Measurements from ENCODE around the gene HLX. TPM values are rescaled to one million over a fixed set of nuclear protein-coding genes. Genes with fewer than 3 reads are reported as not detected.

The HLX gene
- polyA plus RNA-seq, 1 of the 3 experiments (the other 2 are of a cell fraction): 21.4 TPM

GRCh38 chr1:220872296-220872695 lies 6.9 kb upstream of the HLX start:
- no peaks in the 10 kb centered on the region for H4K20me1 ChIP-seq (ENCODE audit: insufficient read depth)
- ChIA-PET POLR2A (no interaction called here), CTCF (interaction anchor here (0.7 to 2.5 kb wide), 4 partner anchors 29 to 559 kb away, joined by 3 to 10 read pairs (median 4); no protein-coding TSS in a partner anchor)
- H3K27ac ChIP-seq (ENCODE audit: low read depth in 2 of 2, low read length in 1 of 2): no peak overlapping the region
- no peak overlapping the region for H3K9ac ChIP-seq
- H3K4me1 ChIP-seq (ENCODE audit: control insufficient read depth in 1 of 2, insufficient read depth in 2 of 2, low read depth in 1 of 2, low read length in 1 of 2): peaks cover 0 to 4% of the 10 kb centered on the region in 2 experiments; a peak in 1 of 4 replicates
- H3K9me2 ChIP-seq: no peaks in the 10 kb centered on the region
- no peak overlapping the region for H2AFZ ChIP-seq (ENCODE audit: low read depth)
- no peak overlapping the region for H3K4me3 ChIP-seq (ENCODE audit: low read depth in 2 of 2, low read length in 1 of 2)
- H3K4me2 ChIP-seq: no peak overlapping the region
- no peaks in the 10 kb centered on the region for H3K36me3 ChIP-seq (replicated peaks in 1 of 2; ENCODE audit: control insufficient read depth in 1 of 2, insufficient read depth in 2 of 2, low read length in 1 of 2)
- H3K27me3 ChIP-seq (ENCODE audit: insufficient read depth): no peaks in the 10 kb centered on the region
- TF ChIP-seq RFX5 (IDR thresholded peaks at IDR 0.05; ENCODE audit: low read length) (no peak), TCF12 (IDR thresholded peaks at IDR 0.05) (no peak), USF2 (IDR thresholded peaks at IDR 0.05; ENCODE audit: borderline replicate concordance, low read depth, low read length) (no peak), CHD2 (IDR thresholded peaks at IDR 0.05; ENCODE audit: low read length, partially characterized antibody) (no peak), EZH2phosphoT487 (IDR thresholded peaks at IDR 0.05; ENCODE audit: borderline replicate concordance, low read depth) (no peak), NFIC (IDR thresholded peaks at IDR 0.05; ENCODE audit: borderline replicate concordance) (no peak), SIN3A (IDR thresholded peaks at IDR 0.05; ENCODE audit: borderline replicate concordance, low read depth, low read length) (no peak)
- H3F3A ChIP-seq (replicated peaks; ENCODE audit: insufficient read depth): no peaks in the 10 kb centered on the region
- H3K79me2 ChIP-seq (ENCODE audit: insufficient read depth): no peaks in the 10 kb centered on the region
- H3K9me3 ChIP-seq: no peaks in the 10 kb centered on the region
- DNase-seq: no peak

GRCh38 chr1:220873087-220873486 lies 6.2 kb upstream of the HLX start:
- Histone ChIP-seq H3K27ac (ENCODE audit: low read depth in 2 of 2, low read length in 1 of 2) (no peak overlapping the region), H3K9me3 (no peaks in the 10 kb centered on the region), H2AFZ (ENCODE audit: low read depth) (no peak overlapping the region), H3K4me1 (ENCODE audit: control insufficient read depth in 1 of 2, insufficient read depth in 2 of 2, low read depth in 1 of 2, low read length in 1 of 2) (peaks cover 0 to 4% of the 10 kb centered on the region in 2 experiments; a peak in 1 of 4 replicates), H3K36me3 (replicated peaks in 1 of 2; ENCODE audit: control insufficient read depth in 1 of 2, insufficient read depth in 2 of 2, low read length in 1 of 2) (no peaks in the 10 kb centered on the region), H4K20me1 (ENCODE audit: insufficient read depth) (no peaks in the 10 kb centered on the region), H3K9me2 (no peaks in the 10 kb centered on the region), H3K4me2 (no peak overlapping the region), H3F3A (replicated peaks; ENCODE audit: insufficient read depth) (no peaks in the 10 kb centered on the region), H3K4me3 (ENCODE audit: low read depth in 2 of 2, low read length in 1 of 2) (no peak overlapping the region), H3K79me2 (ENCODE audit: insufficient read depth) (no peaks in the 10 kb centered on the region), H3K9ac (no peak overlapping the region), H3K27me3 (ENCODE audit: insufficient read depth) (no peaks in the 10 kb centered on the region)
- WGBS (ENCODE audit: low lambda C conversion rate): 71% methylated on average over 2 of the region's 2 CpGs
- ChIA-PET POLR2A (no interaction called here), CTCF (interaction anchor here (0.6 to 7.0 kb wide), 18 partner anchors 13 to 597 kb away, joined by 3 to 88 read pairs (median 4); no protein-coding TSS in a partner anchor)
- DNase-seq: no peak
- TF ChIP-seq MAX (IDR thresholded peaks at IDR 0.05; ENCODE audit: low read depth): no peak
- no peak for TF ChIP-seq RXRA (IDR thresholded peaks at IDR 0.05; ENCODE audit: borderline replicate concordance, low read depth)
- TF ChIP-seq FOSL2 (IDR thresholded peaks at IDR 0.05; ENCODE audit: borderline replicate concordance, low read depth): no peak
- no peak for TF ChIP-seq EZH2phosphoT487 (IDR thresholded peaks at IDR 0.05; ENCODE audit: borderline replicate concordance, low read depth)
- TF ChIP-seq GABPA (IDR thresholded peaks at IDR 0.05; ENCODE audit: low read depth): no peak
- no peak for TF ChIP-seq RCOR1 (IDR thresholded peaks at IDR 0.05; ENCODE audit: low read length)
- no peak for TF ChIP-seq FOXJ3 (CRISPR knock-in tag; IDR thresholded peaks at IDR 0.05)
- TF ChIP-seq ZBTB33 (IDR thresholded peaks at IDR 0.05; ENCODE audit: borderline replicate concordance, low read depth): no peak
- TF ChIP-seq CHD2 (IDR thresholded peaks at IDR 0.05; ENCODE audit: low read length, partially characterized antibody): no peak
- no peak for TF ChIP-seq IRF3 (IDR thresholded peaks at IDR 0.05; ENCODE audit: low read depth, low read length)
- TF ChIP-seq MEF2A (IDR thresholded peaks at IDR 0.05; ENCODE audit: borderline replicate concordance, low read depth): no peak
- TF ChIP-seq NFIC (IDR thresholded peaks at IDR 0.05; ENCODE audit: borderline replicate concordance): no peak
- no peak for TF ChIP-seq FOXM1 (IDR thresholded peaks at IDR 0.05; ENCODE audit: low read depth)
- no peak for TF ChIP-seq NRF1 (IDR thresholded peaks at IDR 0.05; ENCODE audit: low read depth, low read length)
- no peak for TF ChIP-seq REST (IDR thresholded peaks at IDR 0.05; ENCODE audit: low read depth, low read length)

Measured in SK-N-SH (cell line).